MM.1S (cell line): ENCODE results near the gene DGCR6L.
"Not testable (repeated sequence)": the region's sequence is repeated elsewhere in the genome, so short reads cannot be mapped to it uniquely, and the experiment has no call there.

ENCODE experiments used
- DNase-seq: peaks from one replicate; pipeline ENCODE4 v3.0.0-alpha.2; 2015
- H2AFZ ChIP-seq: fragments of 300-600 bp; sonication (generic); 2 replicates; pipeline ENCODE4 v1.6.0; 2016; ENCODE audit warnings: antibody characterized with exemption, low read length
- H3F3A ChIP-seq: fragments of 300-600 bp; sonication (generic); 2 replicates; pipeline ENCODE4 v1.6.1; 2016; ENCODE audit warnings: mild to moderate bottlenecking, antibody characterized with exemption, low read length, moderate library complexity, mixed read lengths; ENCODE audit not compliant: insufficient read depth
- H3K27ac ChIP-seq: fragments of 300-600 bp; sonication (generic); 2 replicates; pipeline ENCODE4 v1.5.1; 2016; ENCODE audit warnings: mild to moderate bottlenecking, low read length
- H3K27me3 ChIP-seq: fragments of 300-600 bp; sonication (generic); replicated peaks from 2 replicates; pipeline ENCODE4 v1.6.0; 2016; ENCODE audit warnings: low read length; ENCODE audit not compliant: insufficient read depth
- H3K36me3 ChIP-seq: fragments of 300-600 bp; sonication (generic); replicated peaks from 2 replicates; pipeline ENCODE4 v1.6.1; 2016; ENCODE audit warnings: mild to moderate bottlenecking, low read length, mixed read lengths; ENCODE audit not compliant: insufficient read depth
- H3K4me1 ChIP-seq: fragments of 300-600 bp; sonication (generic); 2 replicates; pipeline ENCODE4 v1.6.1; 2016; ENCODE audit warnings: low read length, mixed read lengths
- H3K4me2 ChIP-seq: fragments of 300-600 bp; sonication (generic); 2 replicates; pipeline ENCODE4 v1.6.0; 2016; ENCODE audit warnings: low read depth, low read length
- H3K4me3 ChIP-seq: fragments of 300-600 bp; sonication (generic); 2 replicates; pipeline ENCODE4 v1.5.1; 2016; ENCODE audit warnings: low read length, mixed read lengths
- H3K79me2 ChIP-seq: fragments of 300-600 bp; sonication (generic); 2 replicates; pipeline ENCODE4 v1.6.1; 2016; ENCODE audit warnings: mixed run types, low read length, mixed read lengths
- H3K9ac ChIP-seq: fragments of 300-600 bp; sonication (generic); 2 replicates; pipeline ENCODE4 v1.6.1; 2016; ENCODE audit warnings: low read length, mixed read lengths
- H3K9me2 ChIP-seq: fragments of 300-600 bp; sonication (generic); replicated peaks from 2 replicates; pipeline ENCODE4 v1.6.1; 2016; ENCODE audit warnings: mild to moderate bottlenecking, low read length, mixed read lengths; ENCODE audit not compliant: insufficient read depth
- H3K9me3 ChIP-seq: fragments of 300-600 bp; sonication (generic); replicated peaks from 2 replicates; pipeline ENCODE4 v1.6.1; 2016; ENCODE audit warnings: mild to moderate bottlenecking, low read length, mixed read lengths; ENCODE audit not compliant: insufficient read depth
- H4K20me1 ChIP-seq: fragments of 300-600 bp; sonication (generic); 2 replicates; pipeline ENCODE4 v1.6.1; 2016; ENCODE audit warnings: mild to moderate bottlenecking, low read length, moderate library complexity, mixed read lengths; ENCODE audit not compliant: insufficient read depth
- EZH2 ChIP-seq: fragments of 300-600 bp; sonication (generic); optimal IDR thresholded peaks from 2 replicates; pipeline ENCODE3; 2017; ENCODE audit warnings: low read depth, mild to moderate bottlenecking, antibody characterized with exemption, low read length, mixed read lengths
- EZH2phosphoT487 ChIP-seq: fragments of 300-600 bp; sonication (generic); IDR thresholded peaks from 2 replicates; pipeline ENCODE4 v1.6.1; 2018; ENCODE audit warnings: antibody characterized with exemption, low read length
- TF ChIP-seq, protein P1 (sequence below): fragments of 300-600 bp; sonication (generic); IDR thresholded peaks from 2 replicates; pipeline ENCODE4 v1.5.1; 2016; ENCODE audit warnings: antibody characterized with exemption, low read length, mixed read lengths

The DGCR6L gene

DNA sequence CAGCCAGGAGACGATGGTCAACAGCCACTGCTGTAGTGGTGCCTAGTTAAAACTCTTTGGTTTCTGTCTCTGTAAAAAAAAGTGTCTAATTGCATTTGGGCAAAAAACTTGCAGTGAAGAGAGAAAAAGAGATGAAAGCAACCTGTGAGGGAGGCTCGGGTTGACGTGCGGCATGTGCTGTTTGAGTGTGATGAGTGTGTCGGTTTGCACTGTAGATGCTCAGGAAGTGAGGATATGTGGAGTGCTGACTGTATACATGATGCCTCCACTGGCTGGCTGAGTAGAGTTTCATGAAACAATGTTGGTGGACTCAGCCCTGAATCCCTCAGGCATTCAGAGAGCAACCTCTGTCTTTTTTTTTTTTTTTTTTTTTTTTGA, 4.3 kb upstream of the DGCR6L start:
- no peak for DNase-seq
- H3F3A ChIP-seq: no peaks in the 10 kb centered on the region
- H3K79me2 ChIP-seq: peaks cover 17% of the 10 kb centered on the region
- H3K9ac ChIP-seq: no peak overlapping the region
- H2AFZ ChIP-seq: no peak overlapping the region
- H3K36me3 ChIP-seq: no peaks in the 10 kb centered on the region
- H3K27ac ChIP-seq: no peak overlapping the region
- H3K4me1 ChIP-seq: 0 out of 2 replicates have a peak, but pooled peaks cover 5% of the 10 kb centered on the region
- H4K20me1 ChIP-seq: no peaks in the 10 kb centered on the region
- no peak overlapping the region for H3K4me2 ChIP-seq
- H3K9me3 ChIP-seq: no peaks in the 10 kb centered on the region
- H3K27me3 ChIP-seq: no peaks in the 10 kb centered on the region
- no peaks in the 10 kb centered on the region for H3K9me2 ChIP-seq
- H3K4me3 ChIP-seq: no peak overlapping the region
- TF ChIP-seq, protein P1, sequence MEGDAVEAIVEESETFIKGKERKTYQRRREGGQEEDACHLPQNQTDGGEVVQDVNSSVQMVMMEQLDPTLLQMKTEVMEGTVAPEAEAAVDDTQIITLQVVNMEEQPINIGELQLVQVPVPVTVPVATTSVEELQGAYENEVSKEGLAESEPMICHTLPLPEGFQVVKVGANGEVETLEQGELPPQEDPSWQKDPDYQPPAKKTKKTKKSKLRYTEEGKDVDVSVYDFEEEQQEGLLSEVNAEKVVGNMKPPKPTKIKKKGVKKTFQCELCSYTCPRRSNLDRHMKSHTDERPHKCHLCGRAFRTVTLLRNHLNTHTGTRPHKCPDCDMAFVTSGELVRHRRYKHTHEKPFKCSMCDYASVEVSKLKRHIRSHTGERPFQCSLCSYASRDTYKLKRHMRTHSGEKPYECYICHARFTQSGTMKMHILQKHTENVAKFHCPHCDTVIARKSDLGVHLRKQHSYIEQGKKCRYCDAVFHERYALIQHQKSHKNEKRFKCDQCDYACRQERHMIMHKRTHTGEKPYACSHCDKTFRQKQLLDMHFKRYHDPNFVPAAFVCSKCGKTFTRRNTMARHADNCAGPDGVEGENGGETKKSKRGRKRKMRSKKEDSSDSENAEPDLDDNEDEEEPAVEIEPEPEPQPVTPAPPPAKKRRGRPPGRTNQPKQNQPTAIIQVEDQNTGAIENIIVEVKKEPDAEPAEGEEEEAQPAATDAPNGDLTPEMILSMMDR: no peak
- TF ChIP-seq EZH2: no peak
- TF ChIP-seq EZH2phosphoT487: no peak

DNA sequence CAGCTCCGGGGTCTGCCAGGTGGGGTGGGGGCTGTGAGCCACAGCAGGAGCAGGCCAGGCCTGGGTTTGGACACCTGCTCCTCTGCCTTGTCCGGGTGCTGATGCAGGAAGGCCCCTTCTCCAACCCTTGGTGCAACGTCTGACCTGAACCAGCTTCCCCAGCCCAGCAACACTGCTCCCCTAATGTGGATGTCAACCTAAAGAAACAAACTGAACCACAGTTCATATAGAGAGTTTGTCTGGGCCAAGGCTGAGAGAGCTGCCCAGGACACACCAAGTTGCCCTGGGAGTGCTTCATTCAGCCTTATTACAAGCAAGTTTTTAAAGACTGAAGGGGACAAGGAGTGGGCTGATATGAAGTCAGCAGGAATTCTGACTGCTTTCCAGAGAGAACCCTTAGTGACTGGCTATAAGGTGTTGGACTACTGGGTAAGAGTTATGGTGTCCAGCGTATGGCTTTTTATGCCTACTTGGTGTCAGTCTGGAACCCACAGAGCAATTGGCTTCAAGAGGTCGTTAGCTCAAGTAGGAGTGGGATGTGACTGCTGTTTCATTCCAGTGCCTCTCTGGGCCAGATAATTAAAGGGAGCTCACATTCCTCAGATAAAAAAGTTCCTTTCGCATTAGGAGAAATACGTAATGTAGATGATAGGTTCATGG, 1.8 kb upstream of the DGCR6L start:
- not testable (repeated sequence) for H3K27ac ChIP-seq, H3F3A ChIP-seq, H3K9ac ChIP-seq, H2AFZ ChIP-seq, H3K4me3 ChIP-seq, H3K27me3 ChIP-seq, H4K20me1 ChIP-seq, H3K9me3 ChIP-seq, H3K4me2 ChIP-seq, H3K4me1 ChIP-seq, H3K36me3 ChIP-seq, DNase-seq, H3K9me2 ChIP-seq
- H3K79me2 ChIP-seq: peaks cover 31% of the 10 kb centered on the region

DNA sequence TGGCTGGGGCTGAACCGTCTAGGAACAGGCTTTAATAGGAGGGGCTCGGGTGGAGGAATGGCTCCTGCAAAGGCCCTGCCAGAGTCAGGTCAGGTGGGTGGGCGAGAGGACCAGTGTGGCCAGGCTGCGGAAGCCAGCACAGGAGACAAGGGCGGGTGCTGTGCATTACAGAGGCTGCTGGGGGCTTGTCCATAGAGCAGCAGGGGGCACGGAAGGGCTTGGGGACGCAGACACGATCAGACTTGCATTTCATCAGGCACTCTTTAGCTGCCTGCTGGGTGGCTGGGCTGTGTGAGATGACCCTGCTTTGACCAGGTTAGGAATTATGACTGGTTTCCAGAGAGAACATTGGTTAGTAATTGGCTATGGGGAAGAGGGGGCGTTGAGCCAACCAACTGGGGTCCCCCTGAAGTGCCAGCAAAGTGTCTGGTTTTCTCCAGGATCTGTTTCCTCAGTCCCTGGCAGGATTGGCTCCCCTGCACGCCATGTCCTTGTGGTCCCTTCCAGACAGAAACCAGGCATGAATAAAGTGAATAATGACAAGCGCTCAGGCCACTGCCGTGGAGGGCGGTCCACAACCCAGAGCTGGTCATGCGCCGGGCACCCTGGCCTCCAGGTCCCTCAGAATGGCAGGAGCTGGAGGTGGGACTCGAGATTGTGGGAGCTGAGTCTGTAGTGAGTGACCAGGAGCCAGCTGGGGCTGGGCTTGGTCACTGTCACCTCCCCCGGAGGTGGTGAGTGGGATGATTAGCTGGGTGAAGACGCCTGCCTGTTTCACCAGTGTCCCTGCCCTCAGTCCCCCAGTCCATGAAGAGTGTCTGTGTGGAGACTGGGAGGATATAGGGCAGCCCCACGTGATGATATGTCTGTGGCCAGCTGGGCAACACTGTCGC, 1.0 kb upstream of the DGCR6L start:
- not testable (repeated sequence) for H3K9me3 ChIP-seq, H3K36me3 ChIP-seq, H3F3A ChIP-seq, H3K9me2 ChIP-seq, H4K20me1 ChIP-seq, H3K27ac ChIP-seq, H3K27me3 ChIP-seq, H3K4me1 ChIP-seq
- peak overlapping the region; percentile 100 for H3K4me3 ChIP-seq
- H3K4me2 ChIP-seq: peak overlapping the region; percentile 94
- peak overlapping the region; percentile 96 for H3K9ac ChIP-seq
- peak; percentile 14 for DNase-seq
- peak overlapping the region; percentile 90; the same call in 1 of the 2 replicates for H2AFZ ChIP-seq
- H3K79me2 ChIP-seq: peaks cover 34% of the 10 kb centered on the region

DNA sequence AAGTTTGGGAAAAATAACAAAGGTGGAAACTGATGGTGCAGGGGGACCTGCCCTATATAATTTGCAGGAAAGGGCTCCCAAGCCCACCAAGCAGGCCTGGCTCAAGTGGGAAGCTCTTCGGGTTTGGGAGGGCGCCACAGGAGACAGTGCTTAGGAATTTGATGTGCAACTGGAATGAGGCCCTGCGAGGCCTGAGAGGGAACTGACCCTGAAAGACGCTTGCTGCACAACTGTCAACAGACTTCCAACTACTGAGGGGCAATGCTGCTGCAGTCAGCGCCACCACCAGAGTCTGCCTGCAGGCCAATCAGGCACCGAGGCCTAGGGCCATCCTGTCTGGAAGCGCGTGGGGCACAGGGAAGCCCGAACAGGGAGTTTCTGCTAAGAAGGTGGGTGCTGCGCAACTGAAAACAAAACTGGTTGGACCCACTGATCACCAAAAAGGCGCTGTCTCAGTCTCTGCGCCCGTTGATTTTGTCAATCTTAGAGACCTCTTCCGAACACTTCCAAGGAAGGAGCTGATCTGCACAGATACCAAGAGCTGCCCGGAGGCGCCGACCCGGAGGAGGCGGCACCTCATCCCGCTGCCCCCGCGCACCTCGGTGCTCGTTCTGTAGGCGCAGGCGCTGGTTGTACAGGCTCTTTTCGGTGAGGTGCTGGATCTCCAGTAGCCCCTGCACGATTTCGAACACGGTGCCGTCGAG, 667 bp downstream of the DGCR6L start:
- Histone ChIP-seq H3K4me3 (peak overlapping the region; percentile 100), H3K9me2 (no peaks in the 10 kb centered on the region), H3K36me3 (no peaks in the 10 kb centered on the region), H3K27ac (no peak overlapping the region), H3K9me3 (no peaks in the 10 kb centered on the region), H3K27me3 (no peaks in the 10 kb centered on the region), H3K79me2 (peaks cover 34% of the 10 kb centered on the region), H3K4me1 (peaks cover 10% of the 10 kb centered on the region; the same call in 1 of the 2 replicates), H3K4me2 (peak overlapping the region; percentile 92), H3K9ac (peak overlapping the region; percentile 96; the same call in 1 of the 2 replicates), H3F3A (no peaks in the 10 kb centered on the region), H2AFZ (peak overlapping the region; percentile 94), H4K20me1 (no peaks in the 10 kb centered on the region)
- DNase-seq: peak; percentile 32
- no peak for TF ChIP-seq EZH2phosphoT487
- TF ChIP-seq, protein P1: no peak
- TF ChIP-seq EZH2: no peak

DNA sequence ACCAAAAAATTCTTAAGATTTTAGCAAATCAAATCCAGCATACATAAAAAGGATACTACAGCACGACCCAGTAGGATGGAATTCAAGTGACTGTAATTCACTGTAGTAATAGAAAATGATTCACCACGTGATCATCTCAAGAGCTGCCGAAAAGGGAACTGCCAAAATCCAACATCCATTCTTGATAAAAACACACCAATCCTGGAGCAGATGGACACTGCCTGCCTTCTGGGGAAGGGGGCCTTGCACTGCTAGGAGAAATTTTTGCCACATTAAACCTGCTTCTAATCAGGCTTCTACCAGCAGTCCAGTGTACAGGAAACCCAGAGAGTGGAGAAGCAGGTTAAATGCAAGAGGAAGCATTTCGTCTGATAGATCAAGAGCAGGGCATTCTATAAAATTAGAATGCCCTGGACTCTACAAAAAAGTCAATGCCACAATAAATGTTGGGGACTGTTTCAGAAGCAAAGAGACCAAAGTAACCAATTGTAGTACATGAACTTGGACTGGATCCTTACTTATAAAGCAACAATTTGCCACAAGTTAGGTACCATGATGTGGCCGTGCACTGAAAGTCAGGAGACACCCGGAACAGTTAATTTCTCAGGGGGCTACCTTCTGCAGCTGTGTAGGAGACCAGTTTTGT, 1.7 kb downstream of the DGCR6L start:
- H3K27me3 ChIP-seq, H4K20me1 ChIP-seq, H2AFZ ChIP-seq, DNase-seq, H3K9me3 ChIP-seq, H3F3A ChIP-seq, H3K27ac ChIP-seq, H3K36me3 ChIP-seq, H3K4me1 ChIP-seq, H3K4me3 ChIP-seq, H3K9ac ChIP-seq, H3K9me2 ChIP-seq: not testable (repeated sequence)
- H3K4me2 ChIP-seq: peak overlapping the region; percentile 25; the same call in 1 of the 2 replicates
- peaks cover 34% of the 10 kb centered on the region for H3K79me2 ChIP-seq
